ENCODE measurements around the gene IMMP1L. TPM values are rescaled to one million over a fixed set of nuclear protein-coding genes. Genes with fewer than 3 reads are reported as not detected.

The IMMP1L gene
- total and polyA plus RNA-seq, 2 of the 8 experiments (the other 6 are each of a cell fraction or from before 2014, with no cell fraction given): 27.4 to 47.7 TPM

DNA sequence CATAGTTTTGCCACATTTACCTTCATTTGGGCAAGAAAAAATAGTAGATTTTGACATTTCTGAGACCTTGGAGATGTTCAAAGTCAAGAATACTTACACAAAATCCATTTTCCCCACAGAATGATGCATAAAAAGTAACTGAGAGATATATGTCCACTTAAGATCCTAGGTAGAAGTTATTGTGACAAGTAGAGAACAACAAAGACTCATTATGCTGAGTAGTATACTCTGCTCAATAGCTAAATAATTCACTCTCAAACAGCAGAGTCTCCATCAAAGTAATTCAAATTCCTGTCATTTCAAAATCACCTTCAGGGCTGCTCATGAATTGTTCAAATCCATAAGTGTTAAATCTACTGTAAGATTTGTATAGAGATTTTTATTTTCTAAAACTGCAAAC lies 35.3 kb downstream of the IMMP1L start (continued):
- TF ChIP-seq SIN3A (conservative IDR thresholded peaks at IDR 0.05 in 1 of 2, IDR thresholded peaks at IDR 0.05 in 1 of 2; ENCODE audit: low read depth in 1 of 2, low read length in 2 of 2) (no peak), SUZ12 (IDR thresholded peaks at IDR 0.05; ENCODE audit: low read length) (no peak), SP2 (IDR thresholded peaks at IDR 0.05; ENCODE audit: low read length) (no peak), HDAC2 (IDR thresholded peaks at IDR 0.05; ENCODE audit: borderline replicate concordance in 1 of 2, low read depth in 2 of 2, low read length in 2 of 2) (no peak)
- TF ChIP-seq, protein P1, sequence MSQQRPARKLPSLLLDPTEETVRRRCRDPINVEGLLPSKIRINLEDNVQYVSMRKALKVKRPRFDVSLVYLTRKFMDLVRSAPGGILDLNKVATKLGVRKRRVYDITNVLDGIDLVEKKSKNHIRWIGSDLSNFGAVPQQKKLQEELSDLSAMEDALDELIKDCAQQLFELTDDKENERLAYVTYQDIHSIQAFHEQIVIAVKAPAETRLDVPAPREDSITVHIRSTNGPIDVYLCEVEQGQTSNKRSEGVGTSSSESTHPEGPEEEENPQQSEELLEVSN (IDR thresholded peaks at IDR 0.05): no peak
- TF ChIP-seq, protein P2, sequence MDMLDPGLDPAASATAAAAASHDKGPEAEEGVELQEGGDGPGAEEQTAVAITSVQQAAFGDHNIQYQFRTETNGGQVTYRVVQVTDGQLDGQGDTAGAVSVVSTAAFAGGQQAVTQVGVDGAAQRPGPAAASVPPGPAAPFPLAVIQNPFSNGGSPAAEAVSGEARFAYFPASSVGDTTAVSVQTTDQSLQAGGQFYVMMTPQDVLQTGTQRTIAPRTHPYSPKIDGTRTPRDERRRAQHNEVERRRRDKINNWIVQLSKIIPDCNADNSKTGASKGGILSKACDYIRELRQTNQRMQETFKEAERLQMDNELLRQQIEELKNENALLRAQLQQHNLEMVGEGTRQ (IDR thresholded peaks at IDR 0.05; ENCODE audit: low read length): no peak

Data from H1 (cell line).